GM11168 (cell line): ENCODE measurements around the gene SEMA4D.

ENCODE experiments used
- in situ Hi-C: fragments of 300-500 bp; cut with MboI; formaldehyde crosslinking; loops from one replicate; pipeline ENCODE4 v1.12.0; 2022; ENCODE audit warnings: low sequenced_read_pairs; ENCODE audit not compliant: unreplicated experiment

The SEMA4D gene, protein sequence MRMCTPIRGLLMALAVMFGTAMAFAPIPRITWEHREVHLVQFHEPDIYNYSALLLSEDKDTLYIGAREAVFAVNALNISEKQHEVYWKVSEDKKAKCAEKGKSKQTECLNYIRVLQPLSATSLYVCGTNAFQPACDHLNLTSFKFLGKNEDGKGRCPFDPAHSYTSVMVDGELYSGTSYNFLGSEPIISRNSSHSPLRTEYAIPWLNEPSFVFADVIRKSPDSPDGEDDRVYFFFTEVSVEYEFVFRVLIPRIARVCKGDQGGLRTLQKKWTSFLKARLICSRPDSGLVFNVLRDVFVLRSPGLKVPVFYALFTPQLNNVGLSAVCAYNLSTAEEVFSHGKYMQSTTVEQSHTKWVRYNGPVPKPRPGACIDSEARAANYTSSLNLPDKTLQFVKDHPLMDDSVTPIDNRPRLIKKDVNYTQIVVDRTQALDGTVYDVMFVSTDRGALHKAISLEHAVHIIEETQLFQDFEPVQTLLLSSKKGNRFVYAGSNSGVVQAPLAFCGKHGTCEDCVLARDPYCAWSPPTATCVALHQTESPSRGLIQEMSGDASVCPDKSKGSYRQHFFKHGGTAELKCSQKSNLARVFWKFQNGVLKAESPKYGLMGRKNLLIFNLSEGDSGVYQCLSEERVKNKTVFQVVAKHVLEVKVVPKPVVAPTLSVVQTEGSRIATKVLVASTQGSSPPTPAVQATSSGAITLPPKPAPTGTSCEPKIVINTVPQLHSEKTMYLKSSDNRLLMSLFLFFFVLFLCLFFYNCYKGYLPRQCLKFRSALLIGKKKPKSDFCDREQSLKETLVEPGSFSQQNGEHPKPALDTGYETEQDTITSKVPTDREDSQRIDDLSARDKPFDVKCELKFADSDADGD

DNA sequence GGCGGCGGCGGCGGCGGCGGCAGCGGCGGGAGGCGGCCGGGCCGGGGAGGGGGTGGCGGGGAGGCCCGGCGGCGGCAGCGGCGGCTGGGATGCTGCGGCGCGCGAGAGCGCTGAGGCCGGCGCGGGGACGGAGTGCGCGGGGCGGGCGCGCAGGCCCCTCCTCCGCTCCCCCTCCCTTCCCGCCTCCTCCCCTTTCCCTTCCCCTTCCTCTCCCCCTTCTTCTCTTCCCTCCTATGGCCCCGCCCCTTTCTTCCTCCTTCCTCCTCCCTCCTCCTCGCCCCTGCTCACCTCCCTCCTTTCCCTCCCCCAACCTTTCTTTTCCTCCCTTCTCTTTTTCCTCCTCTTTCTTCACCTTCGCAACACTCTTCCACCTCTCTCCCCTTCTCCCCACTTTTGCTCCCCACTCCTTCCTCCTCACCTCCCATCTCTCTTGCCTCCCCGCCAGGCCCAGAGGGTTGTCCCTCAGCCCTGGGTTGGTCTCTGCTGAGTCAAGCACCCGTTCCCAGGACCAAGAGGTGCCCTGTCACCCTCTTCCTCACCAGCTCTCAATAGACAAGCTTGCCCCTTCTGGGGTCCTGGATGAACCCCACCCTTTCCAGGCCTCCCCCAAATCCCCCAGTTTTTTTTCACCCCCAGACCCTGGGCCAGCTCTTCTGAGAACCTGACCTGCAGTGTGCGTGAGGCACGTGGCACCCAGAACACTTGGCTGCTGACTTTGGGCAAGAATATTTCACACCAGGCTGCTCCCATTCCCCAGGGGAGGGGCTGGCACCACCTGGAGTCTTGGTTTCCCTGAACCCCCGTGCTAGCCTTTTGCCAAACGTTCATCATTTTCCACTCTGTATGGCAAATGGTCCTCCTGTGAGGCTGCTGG is at the start of gene SEMA4D:
TSS of gene SEMA4D (minus strand) at position 136 of the 874 bp plus-strand sequence. CDS start 92,657 bp downstream, outside the sequence.
- in situ Hi-C loops: no loop called here

DNA sequence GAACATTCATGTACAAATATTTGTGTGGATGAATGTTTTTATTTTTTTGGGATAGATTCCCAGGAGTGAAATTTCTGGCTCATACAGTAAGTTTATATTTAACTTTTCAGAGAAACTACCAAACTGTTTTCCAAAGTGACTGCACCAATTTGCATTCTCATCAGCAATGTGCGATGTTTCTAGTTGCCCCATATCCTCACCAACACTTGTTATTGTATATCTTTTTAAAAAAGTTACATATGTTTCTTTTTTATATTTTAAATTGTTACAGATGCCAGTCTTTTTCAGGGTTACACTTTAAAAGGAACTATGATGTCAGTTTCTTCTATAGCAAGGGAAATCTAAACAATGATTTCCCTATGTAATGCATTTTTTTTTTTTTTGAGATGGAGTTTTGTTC is 49.1 kb upstream of the SEMA4D start:
- in situ Hi-C loops: loop anchor here (10.0 kb wide), 1 partner anchor 132 kb away; no protein-coding TSS in a partner anchor

DNA sequence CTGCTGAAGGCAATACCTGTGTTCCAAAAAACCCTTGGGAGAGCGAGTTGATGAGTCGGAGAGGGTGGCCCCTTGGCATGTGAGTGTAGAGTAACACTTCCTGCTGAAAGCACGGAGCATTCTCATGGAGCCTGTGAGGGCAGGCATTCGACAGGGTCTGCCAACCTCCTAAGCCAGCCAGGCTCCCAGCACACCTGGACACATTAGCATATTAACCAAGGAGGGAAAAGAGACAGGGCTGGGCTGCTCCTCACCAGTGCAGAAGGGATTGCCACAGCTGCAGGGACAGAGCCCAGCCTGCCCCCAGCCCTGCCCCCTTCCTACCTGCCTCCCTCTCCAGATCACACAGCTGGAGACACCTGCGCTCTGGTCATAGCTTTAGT is 46.4 kb upstream of the SEMA4D start:
- in situ Hi-C loops: loop anchor here (10.0 kb wide), 1 partner anchor 129 kb away; no protein-coding TSS in a partner anchor

DNA sequence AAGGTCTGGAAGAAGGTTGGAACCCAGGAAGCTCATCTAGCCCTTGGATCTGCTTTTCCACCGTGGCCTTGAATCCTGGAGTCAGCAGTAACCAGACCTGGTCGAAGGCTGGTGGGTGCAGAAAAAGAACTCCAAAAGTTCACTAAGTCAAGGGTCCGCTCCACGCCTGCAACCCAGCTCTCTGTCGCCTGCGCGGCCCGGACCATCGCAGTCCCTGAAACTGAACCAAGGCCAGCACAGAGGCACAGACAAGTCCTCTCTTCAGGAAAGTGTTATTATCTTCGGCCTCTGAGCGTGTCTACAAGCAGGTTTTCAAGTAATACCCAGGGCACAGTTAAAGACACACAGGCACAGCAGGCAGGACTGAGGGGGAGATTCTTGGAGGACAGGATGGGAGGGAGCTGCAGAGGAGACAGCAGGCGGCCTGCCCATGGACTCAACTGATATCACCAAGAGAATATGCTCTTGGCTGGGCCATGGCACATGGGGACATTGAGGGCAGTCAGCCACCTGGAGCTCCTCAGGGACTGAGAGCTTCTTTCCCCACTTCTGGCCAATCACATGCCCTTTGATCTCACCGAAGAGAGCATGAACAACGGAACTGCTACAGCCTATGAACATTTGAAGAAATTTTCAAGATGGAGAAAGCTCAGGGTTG is 45.8 kb upstream of the SEMA4D start:
- in situ Hi-C loops: loop anchor here (10.0 kb wide), 1 partner anchor 129 kb away; no protein-coding TSS in a partner anchor

DNA sequence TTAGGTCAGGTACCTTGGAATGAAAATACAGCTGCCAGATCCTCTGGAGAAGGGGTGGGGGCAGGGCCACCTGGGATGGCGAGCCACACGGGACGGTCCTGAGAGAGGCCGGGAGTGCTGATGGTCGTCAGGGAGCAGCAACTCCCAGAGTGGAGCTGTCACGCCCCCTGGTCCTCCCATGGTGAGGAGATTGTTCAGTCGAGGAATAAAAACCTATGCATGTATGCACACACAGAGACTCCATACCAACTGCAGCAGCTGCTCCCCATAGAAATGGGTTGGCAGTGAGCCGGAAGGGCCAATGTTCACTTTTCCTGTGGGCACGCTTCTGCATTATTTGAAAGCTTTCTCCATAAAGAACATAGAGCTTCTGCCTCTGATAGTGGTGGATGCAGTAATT is 45.2 kb upstream of the SEMA4D start:
- in situ Hi-C loops: loop anchor here (10.0 kb wide), 1 partner anchor 128 kb away; no protein-coding TSS in a partner anchor

DNA sequence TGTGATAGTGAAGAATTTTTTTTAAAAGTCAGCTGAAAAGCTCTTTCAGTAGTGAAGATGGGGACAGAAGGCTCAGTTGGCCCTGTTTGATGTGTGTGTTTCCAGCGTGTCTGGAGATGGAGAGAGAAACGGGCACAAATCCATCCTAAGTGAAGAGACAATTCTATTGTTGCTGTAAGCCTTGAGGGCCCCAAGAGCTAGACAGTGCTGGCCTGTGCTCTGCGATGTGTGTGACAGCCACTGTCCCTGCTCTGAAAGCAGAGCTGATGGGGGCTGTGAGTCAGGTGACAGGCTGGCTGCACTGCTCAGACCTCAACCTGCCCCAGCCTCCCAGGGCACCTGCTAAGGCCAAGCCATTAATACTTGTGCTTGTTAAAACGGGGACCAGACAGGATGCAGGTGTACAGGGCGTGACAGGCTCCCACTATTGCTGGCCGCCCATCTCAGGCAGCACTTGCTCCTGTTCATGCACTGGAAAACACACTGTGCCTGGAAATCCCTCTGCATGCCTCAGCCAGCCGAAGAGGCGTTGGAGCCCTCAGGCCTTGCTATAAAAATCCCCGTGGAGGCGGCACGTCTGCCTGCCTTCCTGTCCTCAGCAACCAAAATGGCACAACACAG is 44.6 kb upstream of the SEMA4D start:
- in situ Hi-C loops: loop anchor here (10.0 kb wide), 1 partner anchor 128 kb away; no protein-coding TSS in a partner anchor

DNA sequence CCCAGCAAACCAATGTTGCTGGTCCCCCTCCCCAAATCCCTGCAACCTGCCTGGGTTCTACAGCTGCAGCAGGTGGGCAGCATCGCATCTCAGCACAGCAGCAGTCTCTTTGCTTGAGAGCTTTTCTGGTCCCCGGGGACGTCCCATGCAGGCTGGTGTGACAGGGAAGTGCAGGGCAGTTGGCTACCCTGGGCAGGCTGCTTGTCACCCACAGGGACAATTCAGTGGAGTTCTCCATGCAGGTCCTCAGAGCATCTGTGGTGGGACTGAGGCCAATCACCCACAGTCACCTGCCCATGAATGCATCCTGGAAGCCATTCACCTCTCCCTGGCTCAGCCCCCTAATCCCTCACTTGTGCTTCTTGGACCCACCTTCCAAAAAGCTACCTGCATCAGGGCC is 43.9 kb upstream of the SEMA4D start:
- in situ Hi-C loops: loop anchor here (10.0 kb wide), 1 partner anchor 127 kb away; no protein-coding TSS in a partner anchor

DNA sequence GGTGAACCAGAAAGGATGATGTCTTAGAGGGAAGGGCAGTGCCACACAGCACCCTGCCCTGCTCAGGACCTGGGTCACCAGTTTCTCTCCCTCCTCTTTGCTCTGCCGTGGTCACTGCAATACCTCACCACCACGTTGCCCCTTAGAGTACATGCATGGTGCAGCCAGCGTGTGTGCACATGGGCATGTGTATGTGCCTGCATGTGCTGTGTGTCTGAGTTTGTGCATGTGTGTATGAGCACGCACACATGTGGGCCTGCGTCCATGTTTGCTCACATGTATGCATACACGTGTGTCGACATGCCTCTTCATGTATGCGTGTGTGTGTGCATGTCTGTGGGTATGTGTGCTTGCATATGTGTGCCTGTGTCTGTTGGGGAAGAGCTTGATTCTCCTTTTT is 41.5 kb upstream of the SEMA4D start:
- in situ Hi-C loops: loop anchor here (5.0 kb wide), 1 partner anchor 47 kb away; no protein-coding TSS in a partner anchor

DNA sequence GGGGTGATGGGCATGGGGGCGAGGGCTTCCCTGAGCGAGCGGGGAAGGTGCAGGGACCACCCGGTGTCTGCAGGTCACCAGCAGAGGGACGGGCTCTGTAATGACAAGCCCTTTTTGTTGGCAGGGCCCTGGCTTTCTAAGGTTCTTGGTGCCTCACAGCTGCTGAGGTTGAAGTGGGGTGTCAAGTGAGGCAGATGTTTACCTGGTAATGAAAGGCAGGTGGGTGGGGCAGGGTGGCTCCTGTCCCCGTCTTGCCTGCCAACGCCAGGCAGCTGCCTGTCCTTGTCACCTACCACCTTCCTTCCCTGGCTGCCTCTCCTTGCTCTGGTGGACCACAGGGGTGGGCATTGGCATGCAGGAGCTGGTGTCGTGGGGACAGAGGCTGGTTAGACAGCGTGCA is 41.0 kb upstream of the SEMA4D start:
- in situ Hi-C loops: loop anchor here (5.0 kb wide), 1 partner anchor 47 kb away; no protein-coding TSS in a partner anchor

DNA sequence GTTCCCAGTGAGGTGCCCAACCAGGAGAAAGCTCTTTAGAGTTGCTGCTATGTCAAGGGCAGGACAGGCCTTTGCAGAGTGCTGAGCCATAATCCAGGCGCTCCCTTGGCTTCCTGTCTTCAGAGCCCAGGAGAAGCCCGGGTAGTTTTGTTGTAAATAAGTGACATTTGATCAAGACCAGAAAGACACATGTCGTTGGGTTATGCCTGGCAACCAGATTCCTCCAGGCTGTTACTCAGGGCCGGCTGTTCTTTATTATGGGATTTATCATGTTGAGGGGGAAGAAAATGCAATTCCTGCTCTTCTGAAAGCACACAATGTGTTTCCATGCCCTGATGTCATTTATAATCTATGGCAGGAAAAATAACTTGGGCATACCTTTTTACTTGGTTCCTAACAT is 39.3 kb upstream of the SEMA4D start:
- in situ Hi-C loops: loop anchor here (5.0 kb wide), 1 partner anchor 45 kb away; no protein-coding TSS in a partner anchor

DNA sequence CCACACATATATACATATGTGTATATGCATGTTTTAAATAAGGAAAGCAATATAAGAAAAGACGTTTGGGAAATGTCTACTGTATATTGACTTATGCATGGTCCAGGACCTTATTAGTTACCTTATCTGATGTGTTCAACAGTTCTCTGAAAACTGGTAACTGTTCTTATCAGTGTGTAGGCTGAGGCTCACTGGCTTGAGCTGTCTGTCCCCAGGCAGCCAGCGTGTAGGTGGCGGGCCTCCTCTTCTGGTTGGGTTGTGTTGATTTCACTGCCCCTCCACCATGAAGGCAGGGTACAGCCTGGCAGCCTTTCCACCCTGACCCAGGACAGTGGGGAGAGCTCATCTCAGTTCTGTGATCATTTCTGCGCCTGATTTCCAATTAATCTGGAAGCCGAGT is 38.7 kb upstream of the SEMA4D start:
- in situ Hi-C loops: loop anchor here (5.0 kb wide), 1 partner anchor 44 kb away; no protein-coding TSS in a partner anchor

DNA sequence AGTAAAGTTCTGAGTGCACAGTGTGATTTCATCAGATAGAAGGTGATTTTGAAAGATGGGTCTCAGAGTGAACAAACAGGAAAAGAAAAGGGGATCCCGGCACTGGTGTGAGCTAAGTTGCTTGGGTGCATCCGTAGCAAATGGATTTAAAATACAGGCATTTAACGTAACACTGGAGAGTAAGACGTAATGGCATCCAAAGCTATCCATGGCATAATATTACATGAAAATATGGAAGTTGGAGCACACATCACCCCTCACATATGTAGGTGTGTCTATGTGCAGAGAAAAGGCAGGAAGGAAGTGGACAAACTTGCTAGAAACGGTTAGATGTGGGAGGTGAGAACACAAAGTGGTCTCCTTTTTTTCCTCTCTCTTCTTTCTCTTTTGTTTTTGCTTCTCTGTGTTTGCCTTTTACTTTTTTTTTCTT is 38.2 kb upstream of the SEMA4D start:
- in situ Hi-C loops: loop anchor here (5.0 kb wide), 1 partner anchor 44 kb away; no protein-coding TSS in a partner anchor

DNA sequence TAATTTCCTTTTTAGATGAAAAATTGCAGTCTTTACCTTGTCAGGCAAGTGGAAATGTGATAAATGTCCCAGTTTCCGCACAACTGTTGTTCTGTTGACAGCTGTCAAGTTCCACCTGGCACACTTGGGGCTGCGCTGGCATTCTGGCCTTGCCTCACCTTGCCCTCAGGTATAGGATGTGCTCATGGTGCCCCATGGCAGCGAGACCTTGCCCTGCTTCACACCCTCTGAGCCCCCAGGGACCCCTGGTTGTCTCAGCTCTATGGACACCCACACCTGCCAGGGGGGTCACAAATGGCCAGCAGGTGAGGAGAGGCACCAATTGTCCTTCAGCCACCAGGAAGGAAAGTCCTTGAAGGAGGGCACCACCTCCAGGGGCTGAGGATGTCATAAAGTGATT is 37.5 kb upstream of the SEMA4D start:
- in situ Hi-C loops: loop anchor here (5.0 kb wide), 1 partner anchor 43 kb away; no protein-coding TSS in a partner anchor

DNA sequence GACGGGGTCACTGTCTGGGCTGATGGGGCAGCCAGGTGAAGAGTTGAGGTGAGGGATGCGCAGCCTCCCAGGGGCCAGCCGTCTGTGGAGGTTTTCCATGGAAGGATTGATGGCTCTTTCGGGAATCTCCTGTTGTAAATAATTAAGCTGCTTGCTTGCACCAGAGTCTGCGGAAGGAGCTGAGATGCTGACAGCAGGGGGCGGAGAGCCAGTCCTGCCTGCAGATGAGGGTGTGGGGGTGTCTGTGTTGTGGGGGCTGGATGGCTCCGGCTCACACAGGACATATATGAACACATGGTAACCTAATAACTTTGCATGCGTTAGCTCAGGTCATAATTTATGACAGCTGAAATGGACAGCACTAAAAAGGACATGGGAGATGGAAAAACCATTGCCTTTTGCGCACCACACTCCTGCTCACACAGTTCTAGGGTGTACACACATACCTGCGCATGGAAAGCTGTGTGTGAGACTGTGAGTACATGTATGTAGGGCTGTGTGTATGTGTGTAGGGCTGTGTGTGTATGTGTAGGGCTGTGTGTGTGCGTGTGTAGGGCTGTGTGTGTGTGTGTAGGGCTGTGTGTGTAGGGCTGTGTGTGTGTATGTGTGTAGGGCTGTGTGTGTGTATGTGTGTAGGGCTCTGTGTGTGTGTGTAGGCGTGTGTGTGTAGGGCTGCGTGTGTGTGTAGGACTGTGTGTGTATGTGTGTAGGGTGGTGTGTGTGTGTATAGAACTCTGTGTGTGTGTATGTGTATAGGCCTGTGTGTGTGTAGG is 36.8 kb upstream of the SEMA4D start:
- in situ Hi-C loops: loop anchor here (5.0 kb wide), 1 partner anchor 42 kb away; no protein-coding TSS in a partner anchor

DNA sequence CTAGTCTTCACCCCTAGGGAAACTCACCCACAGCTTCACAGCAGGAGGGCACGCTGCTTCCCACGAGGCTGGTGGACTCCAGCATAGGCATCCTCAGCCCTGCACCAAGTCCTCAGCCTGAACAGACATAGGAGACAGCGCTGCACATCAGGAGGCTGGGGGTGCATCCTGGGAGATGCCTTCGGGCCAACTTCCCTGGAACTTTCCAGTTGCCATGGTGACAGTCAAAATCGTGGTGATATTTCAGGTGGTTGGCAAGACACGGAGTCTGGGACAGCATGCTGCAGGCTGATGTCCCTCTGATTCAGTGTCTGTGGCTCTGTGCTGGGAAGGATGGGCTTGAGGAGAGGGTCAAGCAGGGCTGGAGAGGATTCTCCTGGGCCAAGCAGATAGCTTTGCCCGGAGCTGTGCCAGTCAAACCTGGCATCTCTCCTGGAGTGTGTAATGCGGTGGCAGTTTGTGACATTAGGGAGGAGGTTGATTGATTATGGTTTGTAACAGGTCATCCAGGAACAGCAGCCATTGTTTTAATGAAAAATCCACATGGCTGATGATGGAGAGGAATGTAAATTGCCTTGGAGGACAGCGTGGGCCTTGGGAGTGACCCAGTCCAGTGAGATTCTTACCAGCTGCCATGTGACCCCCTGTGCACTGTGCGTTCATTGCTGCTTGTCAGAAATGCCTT is 35.6 kb upstream of the SEMA4D start:
- in situ Hi-C loops: no loop called here

DNA sequence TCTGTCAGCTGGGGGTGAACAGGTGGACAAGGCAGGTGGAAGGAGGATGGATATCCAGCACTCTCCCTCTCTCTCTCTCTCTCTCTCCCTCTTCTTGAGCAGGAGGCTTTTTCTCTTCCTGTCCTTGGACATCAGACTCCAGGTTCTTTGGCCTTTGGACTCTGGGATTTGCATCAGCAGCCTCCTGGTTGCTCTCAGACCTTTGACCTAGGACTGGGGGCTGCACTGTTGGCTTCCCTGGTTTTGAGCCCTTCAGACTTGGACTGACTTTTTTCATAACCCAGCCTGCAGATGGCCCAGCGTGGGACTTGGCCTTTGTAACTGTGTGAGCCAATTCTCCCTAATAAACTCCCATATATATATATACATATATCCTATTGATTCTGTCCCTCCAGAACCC is 35.0 kb upstream of the SEMA4D start:
- in situ Hi-C loops: no loop called here

DNA sequence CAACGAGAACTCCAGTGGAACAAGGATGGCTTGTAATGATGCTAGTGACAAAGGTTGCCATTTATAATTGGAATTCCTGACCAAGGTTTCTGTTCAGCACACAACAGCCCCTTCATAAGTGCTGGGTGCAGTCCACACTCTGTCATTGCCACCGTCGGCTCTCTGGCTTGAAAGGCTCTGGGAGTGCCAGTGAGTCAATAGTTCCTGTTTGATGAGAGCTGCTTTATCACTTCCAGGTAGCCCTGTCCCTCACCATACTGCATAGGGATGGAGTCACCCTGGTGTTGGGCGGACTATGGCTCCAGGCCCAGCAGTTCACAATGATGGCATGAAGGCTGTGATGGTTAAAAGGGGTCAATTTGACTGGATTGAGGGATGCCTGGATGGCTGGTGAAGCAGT is 34.6 kb upstream of the SEMA4D start:
- in situ Hi-C loops: no loop called here
